Pons (tissue), 1 donor: ENCODE results near the gene SEC14L3.

ENCODE experiments used
- DNase-seq: peaks from one replicate; pipeline ENCODE4 v3.0.0-alpha.2; 2016; ENCODE audit warnings: low spot score

The SEC14L3 gene

DNA sequence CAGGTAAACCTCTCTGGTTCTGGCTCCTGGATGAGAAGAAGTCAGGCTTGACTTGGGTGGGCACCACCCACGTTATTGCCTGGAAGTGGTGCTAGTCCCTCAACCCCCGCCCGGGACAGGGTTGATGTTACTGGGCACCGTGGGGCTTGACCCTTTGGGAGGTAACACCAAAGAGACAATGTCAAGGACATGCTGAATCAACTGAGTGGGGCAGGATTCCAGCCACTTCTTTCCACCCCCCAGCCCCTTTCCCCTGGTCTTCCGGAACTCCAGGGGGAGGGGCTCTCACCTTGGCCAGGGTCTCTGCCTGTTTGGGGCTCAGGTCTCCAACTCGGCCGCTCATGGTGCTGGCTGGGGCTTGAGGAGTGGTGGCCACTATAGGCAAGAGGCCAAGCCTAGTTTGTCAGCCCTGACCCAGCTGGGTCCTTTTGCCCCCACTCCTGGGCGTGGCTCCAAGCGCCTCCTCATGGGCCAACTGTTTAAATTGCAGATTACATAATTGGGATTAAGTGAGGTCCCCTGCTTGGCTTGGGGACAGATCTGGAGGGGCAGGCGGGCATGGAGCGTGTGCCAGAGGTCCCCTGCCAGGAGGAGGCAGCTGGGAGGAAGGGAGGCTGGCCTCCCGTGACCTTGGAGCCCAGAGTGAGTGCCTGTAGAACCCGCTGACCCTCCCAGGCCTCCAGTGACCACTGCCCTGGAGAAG, at the start of gene SEC14L3:
SEC14L3 (minus strand) TSS at position 402 of the 703 bp plus-strand sequence; CDS start at position 343, 59 bp downstream.
- no peak for DNase-seq

DNA sequence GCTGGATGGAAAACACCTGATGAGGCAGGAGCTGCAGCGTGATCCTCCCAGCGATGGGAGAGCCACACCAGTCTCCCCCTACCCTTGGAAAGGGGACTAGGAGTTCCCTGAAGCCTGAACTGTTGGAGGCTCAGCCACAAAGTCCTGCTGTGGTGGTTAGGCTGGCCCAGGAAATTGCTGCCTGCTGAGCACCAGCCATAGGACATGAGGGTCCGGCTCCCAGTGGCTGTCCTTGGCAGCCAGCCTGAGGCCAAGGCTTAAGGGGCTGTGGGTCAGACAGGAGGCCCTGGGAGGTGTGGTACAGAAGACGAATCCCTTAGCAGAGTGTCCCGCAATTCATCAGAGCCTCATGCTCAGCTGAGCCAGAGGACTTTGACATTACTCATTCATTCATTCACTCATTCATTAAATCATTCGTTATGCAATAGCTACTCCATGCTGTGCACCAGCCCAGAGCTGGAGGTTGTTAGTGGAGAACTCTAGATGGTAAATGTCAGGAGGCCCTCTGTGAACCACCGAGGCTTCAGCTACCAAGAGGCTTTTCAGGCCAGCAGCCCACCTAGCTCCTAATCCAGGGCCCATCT, 48.1 kb upstream of the SEC14L3 start:
- no peak for DNase-seq

DNA sequence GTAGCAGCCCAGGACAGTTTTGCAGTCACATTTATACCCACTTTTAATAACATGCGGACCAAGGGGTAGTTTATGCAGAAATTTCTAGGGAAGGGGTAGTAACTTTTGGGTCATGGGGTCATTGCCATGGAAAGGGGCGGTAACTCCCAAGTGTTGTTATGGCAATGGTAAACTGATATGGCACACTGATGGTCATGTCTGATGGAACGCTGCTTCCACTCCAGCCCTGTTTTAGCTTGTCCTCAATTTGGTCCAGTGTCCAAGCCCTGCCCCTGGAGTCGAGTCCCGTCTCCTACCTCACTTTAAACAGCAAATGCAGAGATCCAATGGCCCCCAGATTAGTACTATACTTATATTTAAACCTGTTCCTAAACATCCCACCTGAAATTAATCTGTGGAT, 44.9 kb upstream of the SEC14L3 start:
- no peak for DNase-seq

DNA sequence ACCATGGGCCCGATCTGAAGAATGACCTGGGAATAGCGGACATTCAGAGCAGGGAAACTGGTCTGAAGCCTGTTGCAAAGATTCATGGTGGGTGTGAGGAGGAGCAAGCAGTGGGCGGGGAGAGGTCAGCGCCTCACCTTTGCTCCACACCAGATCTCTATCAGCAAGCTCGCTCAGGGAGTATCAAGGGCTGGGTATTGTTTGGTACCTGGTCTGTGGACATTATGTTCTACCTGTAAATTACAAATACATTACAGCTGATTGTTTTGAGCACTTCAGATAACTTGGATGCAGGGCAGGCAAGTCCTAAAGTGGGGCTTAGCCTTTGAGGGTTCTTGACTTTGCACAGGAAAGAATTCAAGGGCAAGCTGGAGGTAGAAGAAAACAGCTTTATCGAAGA, 44.5 kb upstream of the SEC14L3 start:
- DNase-seq: no peak

DNA sequence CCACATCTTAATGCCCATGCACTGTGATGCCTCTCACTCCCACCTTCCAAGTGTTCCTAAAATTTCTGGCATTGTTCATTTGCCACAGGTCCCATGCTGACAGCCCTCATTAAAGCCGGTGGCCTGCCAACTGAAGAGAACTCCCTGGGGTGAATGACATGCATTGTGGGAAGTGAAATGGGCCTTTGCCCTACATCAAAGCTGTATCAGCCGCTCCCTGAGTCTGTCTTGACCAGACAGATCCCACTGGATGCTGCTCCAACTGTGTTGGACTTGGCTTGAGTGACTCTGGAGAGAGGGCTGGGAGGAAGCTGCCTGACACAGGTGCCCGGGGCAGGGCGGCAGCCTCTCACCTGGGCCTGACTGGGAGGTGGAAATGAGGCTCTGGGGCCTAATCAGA, 42.4 kb upstream of the SEC14L3 start:
- DNase-seq: no peak

DNA sequence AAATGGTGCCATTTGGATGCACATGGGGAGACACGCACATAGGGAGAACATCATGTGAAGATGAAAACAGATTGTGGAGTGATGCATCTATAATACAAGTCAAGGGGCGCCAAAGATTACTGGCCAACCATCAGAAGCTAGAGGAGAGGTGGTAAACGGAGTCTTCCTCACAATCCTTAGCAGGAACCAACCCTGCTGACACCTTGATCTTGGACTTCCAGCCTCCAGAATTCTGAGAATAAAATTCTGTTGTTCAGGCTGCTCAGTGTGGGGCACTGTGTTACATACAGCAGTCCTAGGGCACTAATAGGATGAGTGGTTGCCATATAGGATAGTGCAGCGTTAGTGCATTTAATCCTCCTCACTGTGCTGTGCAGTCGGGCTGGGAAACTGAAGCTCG, 41.6 kb upstream of the SEC14L3 start:
- no peak for DNase-seq

- no peak for DNase-seq
Observed at GRCh38 chr22:30511911-30512310, 40.1 kb upstream of the SEC14L3 start.

DNA sequence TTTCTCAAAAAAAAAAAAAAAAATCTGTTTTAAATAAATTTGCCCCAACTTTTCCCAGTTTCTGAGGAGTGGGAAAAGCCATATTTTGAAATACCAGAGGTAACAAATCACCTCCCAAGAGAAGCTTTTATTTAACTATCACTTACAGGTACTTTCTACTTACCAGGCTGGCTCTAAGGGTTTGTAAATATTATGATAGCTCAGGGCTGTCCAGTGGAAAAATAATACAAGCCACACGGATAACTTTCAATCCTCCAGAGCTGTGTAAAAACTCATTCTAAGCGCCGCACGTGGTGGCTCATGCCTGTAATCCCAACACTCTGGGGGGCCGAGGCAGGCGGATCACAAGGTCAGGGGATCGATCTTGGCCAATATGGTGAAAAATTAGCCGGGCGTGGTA, 39.3 kb upstream of the SEC14L3 start:
- DNase-seq: no peak

GRCh38 chr22:30508216-30508615, 36.4 kb upstream of the SEC14L3 start:
- DNase-seq: no peak

GRCh38 chr22:30507670-30508069, 35.9 kb upstream of the SEC14L3 start:
- no peak for DNase-seq

GRCh38 chr22:30506507-30506968, 34.7 kb upstream of the SEC14L3 start:
- DNase-seq: no peak

DNA sequence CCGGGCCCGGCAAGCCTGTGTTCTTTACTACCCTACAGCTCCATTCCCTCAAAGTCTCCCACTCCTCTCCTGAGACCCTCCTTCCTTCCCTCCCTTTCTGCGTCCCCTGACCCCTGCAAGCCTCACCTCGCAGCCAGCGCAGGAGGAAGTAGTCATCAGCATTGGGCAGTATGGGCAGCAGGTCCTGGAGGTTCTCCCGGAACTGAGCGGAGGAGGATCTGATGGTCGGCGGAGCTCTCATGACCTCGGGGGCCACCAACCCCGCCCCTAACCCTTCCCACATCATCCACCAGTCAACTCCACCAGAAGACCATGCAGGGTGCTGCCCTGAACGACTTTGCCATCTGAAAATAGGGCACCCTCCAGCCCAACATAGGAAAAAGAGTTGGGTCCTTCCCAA, 31.7 kb upstream of the SEC14L3 start:
- no peak for DNase-seq

DNA sequence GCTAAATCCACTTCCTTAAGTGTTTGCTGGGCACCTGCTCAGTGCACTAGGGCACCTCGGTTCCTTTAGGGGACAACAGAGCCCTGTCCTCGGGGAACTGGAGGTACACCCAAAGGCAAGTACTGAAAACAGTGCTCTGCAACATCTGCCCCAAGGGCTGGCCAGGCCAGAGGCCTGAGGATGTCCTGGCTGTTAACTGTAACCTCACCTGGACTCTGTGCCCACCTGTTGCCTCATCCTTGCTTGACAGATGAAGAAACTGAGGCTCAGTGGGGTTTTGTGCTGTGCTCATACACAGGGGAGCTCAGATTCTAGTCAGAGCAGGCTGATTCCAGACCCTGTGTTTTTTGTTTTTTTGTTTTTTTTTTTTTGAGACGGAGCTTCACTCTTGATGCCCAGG, 31.1 kb upstream of the SEC14L3 start:
- no peak for DNase-seq

DNA sequence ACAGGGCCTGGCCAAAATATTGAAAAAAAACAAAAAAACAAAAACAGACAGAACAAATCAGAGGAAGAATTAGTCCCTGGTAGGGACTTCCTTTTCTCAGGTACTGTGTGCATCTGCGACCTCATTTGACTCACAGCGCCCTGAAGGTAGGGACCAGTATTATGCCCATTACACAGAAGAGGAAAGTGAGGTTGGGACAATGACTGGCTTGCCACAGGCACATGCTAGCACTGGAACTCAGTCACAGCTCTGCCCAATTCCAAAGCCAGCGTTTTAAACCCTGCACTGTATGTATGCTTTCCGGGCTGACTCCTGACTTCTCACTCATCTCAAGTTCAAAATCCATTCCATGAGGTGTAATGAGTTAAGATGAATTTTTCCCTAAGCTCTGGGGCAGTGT, 30.3 kb upstream of the SEC14L3 start:
- DNase-seq: no peak

- DNase-seq: no peak
Observed at GRCh38 chr22:30500628-30501027, 28.8 kb upstream of the SEC14L3 start.

DNA sequence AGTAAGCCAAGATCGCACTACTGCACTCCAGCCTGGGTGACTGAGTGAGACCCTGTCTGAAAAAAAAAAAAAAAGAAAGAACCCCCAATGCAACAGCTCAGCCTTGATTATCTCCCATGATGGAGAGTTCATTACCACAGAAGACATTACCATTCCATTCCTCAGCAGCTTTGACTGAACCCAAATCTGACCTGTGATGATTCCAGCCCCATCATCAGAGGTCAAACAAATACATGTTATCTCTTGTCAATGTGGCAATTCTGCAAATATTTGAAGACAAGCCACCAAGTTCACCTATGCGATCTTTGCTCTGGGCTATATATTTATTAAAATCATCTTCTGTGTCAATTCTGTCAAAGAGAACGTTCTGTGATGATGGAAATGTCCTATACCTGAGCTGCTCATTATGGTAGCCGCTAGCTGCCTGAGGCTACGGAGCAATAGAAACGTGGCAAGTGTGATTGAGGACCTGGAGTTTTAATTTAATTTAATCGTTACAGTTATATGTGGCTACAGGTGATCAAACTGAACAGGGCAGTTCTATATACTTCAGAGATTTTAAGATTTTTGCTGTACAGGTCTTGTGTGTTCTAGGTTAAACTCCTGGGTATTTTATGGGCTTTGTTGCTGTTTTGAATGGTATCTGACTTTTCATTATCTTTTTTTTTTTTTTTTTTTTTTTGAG, 25.8 kb upstream of the SEC14L3 start:
- no peak for DNase-seq

DNA sequence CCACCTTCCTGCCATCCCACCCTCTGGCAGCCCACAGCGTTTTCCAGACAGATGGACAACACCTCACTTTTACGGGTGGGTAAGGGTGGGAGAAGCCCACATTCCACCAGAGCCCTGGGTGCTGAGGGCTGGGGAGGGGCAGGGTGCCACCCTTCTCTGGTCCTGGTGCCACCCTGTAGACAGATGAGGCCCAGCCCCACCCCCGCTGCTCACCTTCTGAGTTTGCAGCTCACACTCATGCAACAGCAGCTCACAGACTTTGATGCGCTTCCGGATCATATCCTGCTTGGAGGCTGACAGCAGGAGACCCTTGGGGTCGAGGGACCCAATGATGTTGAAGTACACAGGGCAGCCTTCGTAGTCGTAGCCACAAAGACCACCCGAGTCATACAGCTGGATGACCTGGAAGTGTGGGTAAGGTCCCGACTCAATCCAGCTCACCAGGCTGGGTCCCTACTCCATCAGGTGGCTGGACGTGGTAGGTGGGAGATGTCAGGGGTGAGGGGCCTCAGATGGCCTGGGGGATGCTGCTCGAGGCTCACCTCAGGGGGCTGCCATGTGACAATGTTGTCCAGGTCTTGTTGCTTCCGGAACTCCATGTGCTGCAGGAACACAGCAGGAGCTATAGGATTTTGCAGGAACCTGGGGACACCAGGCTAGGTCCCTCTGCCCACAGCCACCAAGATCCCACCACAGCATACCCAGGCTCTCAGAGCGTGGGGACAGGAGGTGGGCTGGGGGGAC, 23.4 kb upstream of the SEC14L3 start:
- DNase-seq: no peak

- DNase-seq: no peak
Observed at GRCh38 chr22:30492144-30492543, 20.3 kb upstream of the SEC14L3 start.

- no peak for DNase-seq
Observed at GRCh38 chr22:30491381-30491780, 19.6 kb upstream of the SEC14L3 start.

DNA sequence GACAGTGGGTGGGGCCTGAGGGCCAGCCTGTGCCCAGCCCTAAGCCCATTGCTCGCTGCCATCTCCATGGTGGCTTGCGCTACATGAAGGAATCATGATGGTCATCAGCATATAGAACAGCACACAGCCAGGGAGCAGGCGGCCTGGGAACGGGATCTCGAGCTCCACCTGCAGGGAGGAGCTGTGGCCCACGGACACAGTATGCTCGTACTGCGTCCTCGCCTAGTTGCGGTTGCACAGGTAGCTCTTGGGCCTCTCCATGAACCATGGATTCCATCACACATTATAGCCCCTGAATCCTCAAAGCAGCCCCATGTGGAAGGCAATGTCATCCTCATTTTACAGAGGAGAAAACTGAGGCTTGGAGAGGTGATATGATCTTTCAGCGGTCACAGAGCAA, 18.6 kb upstream of the SEC14L3 start:
- DNase-seq: no peak

- DNase-seq: no peak
Observed at GRCh38 chr22:30488121-30488520, 16.3 kb upstream of the SEC14L3 start.

DNA sequence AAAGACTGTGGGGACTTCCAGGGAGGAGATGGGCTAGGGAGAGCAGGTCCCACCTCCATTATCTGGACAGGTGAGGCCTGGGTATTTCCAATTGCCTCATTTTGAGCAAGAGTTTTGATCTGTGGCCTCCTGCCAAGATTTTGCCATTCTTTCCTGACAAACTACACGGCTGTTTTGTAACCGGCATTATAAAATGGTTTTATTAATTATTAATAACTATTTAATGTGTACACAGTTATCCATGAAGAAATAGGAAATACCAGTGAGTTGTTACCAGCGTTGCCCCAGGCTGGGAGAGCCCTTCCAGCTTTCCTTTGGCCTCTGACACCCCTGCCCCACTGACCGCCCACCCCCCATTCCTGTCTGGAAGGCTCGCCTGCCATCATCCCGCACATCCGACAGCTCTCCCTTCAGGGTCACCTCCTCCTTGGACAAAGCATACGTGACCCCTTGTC, 14.9 kb upstream of the SEC14L3 start:
- no peak for DNase-seq

GRCh38 chr22:30486118-30486517, 14.3 kb upstream of the SEC14L3 start:
- DNase-seq: no peak
